GM12864 (cell line): Measurements from ENCODE around the gene ENPP5.
"Not testable (repeated sequence)": the region's sequence is repeated elsewhere in the genome, so short reads cannot be mapped to it uniquely, and the experiment has no call there.

Experiments used
- DNase-seq: peaks from one replicate; pipeline ENCODE4 v3.0.0-alpha.2; 2011; ENCODE audit warnings: low read depth
- H3K4me3 ChIP-seq: 2 replicates; pipeline ENCODE4 v1.5.1; 2011; ENCODE audit warnings: mild to moderate bottlenecking, low read depth, low read length, control low read depth
- CTCF ChIP-seq: IDR thresholded peaks from 2 replicates; pipeline ENCODE4 v1.5.1; 2011; ENCODE audit warnings: low read depth, mild to moderate bottlenecking, moderate library complexity, low read length, control low read depth, inconsistent platforms; ENCODE audit errors: missing control alignments

Gene ENPP5

GRCh38 chr6:46130666-46131065, 40.1 kb downstream of the ENPP5 start:
- no peak for TF ChIP-seq CTCF
- DNase-seq = no peak
- peak overlapping the region; percentile 96 for H3K4me3 ChIP-seq

GRCh38 chr6:46129629-46130511, 40.9 kb downstream of the ENPP5 start, which contains the start of gene ENPP4:
Gene ENPP4 (plus strand): TSS chr6:46129989. CDS start chr6:46139584, 9,595 bp downstream.
- peak; percentile 16 for TF ChIP-seq CTCF
- peak within 1 kb of the TSS; percentile 96 for H3K4me3 ChIP-seq
- DNase-seq = peak; percentile 84

- H3K4me3 ChIP-seq = peak overlapping the region; percentile 96
- TF ChIP-seq CTCF = no peak
- no peak for DNase-seq
Measured at GRCh38 chr6:46129291-46129628, 41.5 kb downstream of the ENPP5 start.

GRCh38 chr6:46128476-46128875, 42.3 kb downstream of the ENPP5 start:
- DNase-seq = no peak
- H3K4me3 ChIP-seq = peak overlapping the region; percentile 12; the same call in 1 of the 2 replicates
- no peak for TF ChIP-seq CTCF

GRCh38 chr6:46119679-46120078, 51.1 kb downstream of the ENPP5 start:
- H3K4me3 ChIP-seq, DNase-seq: not testable (repeated sequence)

GRCh38 chr6:46118836-46119235, 51.9 kb downstream of the ENPP5 start:
- DNase-seq = no peak
- TF ChIP-seq CTCF = no peak

GRCh38 chr6:46118157-46118556, 52.6 kb downstream of the ENPP5 start:
- TF ChIP-seq CTCF = no peak
- no peak overlapping the region for H3K4me3 ChIP-seq
- DNase-seq = no peak

More at GRCh38 chr6:46118836-46119235, 51.9 kb downstream of the ENPP5 start:
- no peak overlapping the region for H3K4me3 ChIP-seq
